Muscle of arm (tissue), 14 donors: ENCODE data around the gene GET3. TPM values are rescaled to one million over a fixed set of nuclear protein-coding genes. Genes with fewer than 3 reads are reported as not detected.
"Not testable (repeated sequence)": the region's sequence is repeated elsewhere in the genome, so short reads cannot be mapped to it uniquely, and the experiment has no call there.

Experiments used
- DNase-seq: peaks from one replicate; pipeline ENCODE4 v3.0.0-alpha.2; 2013
- long read RNA-seq, 11 donors: transcript quantifications; one replicate each; lab custom pipeline, GENCODE V29; 2026
- polyA plus RNA-seq, 12 donors: library from polyadenylated mRNA; unstranded; fragments of 120-200 nt; gene quantifications; one replicate each; pipeline ENCODE4 v1.2.1, GENCODE V29; 2013; ENCODE audit not compliant: insufficient read length in 12 of 12

The GET3 gene
- polyA plus RNA-seq: 10 to 100 TPM in 11 of 12 donors, not detected in 1; 36.1 to 51.0 (median 40.6) TPM
- long read RNA-seq, donor 1, transcript ASNA1-201 (7 exons, 1,280 nt): major isoform, 18 of 19 reads
- long read RNA-seq, donor 1, partial matches to known transcripts: 0 of 19 reads
- long read RNA-seq, donor 1, other reads (novel, unspliced or antisense): 0 of 19 reads
- long read RNA-seq, donor 2, transcript ASNA1-201 (7 exons, 1,280 nt): major isoform, 21 of 35 reads
- long read RNA-seq, donor 2, partial matches to known transcripts: 10 of 35 reads
- long read RNA-seq, donor 2, other reads (novel, unspliced or antisense): 0 of 35 reads
- long read RNA-seq, donor 3, transcript ASNA1-201 (7 exons, 1,280 nt): major isoform, 8 of 8 reads
- long read RNA-seq, donor 3, partial matches to known transcripts: 0 of 8 reads
- long read RNA-seq, donor 3, other reads (novel, unspliced or antisense): 0 of 8 reads
- long read RNA-seq, donor 4, transcript ASNA1-201 (7 exons, 1,280 nt): major isoform, 5 of 10 reads
- long read RNA-seq, donor 4, partial matches to known transcripts: 5 of 10 reads
- long read RNA-seq, donor 4, other reads (novel, unspliced or antisense): 0 of 10 reads
- long read RNA-seq, donor 5, transcript ASNA1-201 (7 exons, 1,280 nt): major isoform, 22 of 64 reads
- long read RNA-seq, donor 5, partial matches to known transcripts: 36 of 64 reads
- long read RNA-seq, donor 5, other reads (novel, unspliced or antisense): 5 of 64 reads
- long read RNA-seq, donor 6, transcript ASNA1-201 (7 exons, 1,280 nt): major isoform, 9 of 10 reads
- long read RNA-seq, donor 6, partial matches to known transcripts: 0 of 10 reads
- long read RNA-seq, donor 6, other reads (novel, unspliced or antisense): 0 of 10 reads
- long read RNA-seq, donor 7, transcript ASNA1-201 (7 exons, 1,280 nt): major isoform, 8 of 15 reads
- long read RNA-seq, donor 7, partial matches to known transcripts: 6 of 15 reads
- long read RNA-seq, donor 7, other reads (novel, unspliced or antisense): 0 of 15 reads
- long read RNA-seq, donor 8, transcript ASNA1-201 (7 exons, 1,280 nt): major isoform, 16 of 31 reads
- long read RNA-seq, donor 8, partial matches to known transcripts: 14 of 31 reads
- long read RNA-seq, donor 8, other reads (novel, unspliced or antisense): 0 of 31 reads
- long read RNA-seq, donor 9, transcript ASNA1-201 (7 exons, 1,280 nt): major isoform, 11 of 22 reads
- long read RNA-seq, donor 9, partial matches to known transcripts: 10 of 22 reads
- long read RNA-seq, donor 9, other reads (novel, unspliced or antisense): 0 of 22 reads
- long read RNA-seq, donor 10, transcript ASNA1-201 (7 exons, 1,280 nt): major isoform, 19 of 33 reads
- long read RNA-seq, donor 10, partial matches to known transcripts: 14 of 33 reads
- long read RNA-seq, donor 10, other reads (novel, unspliced or antisense): 0 of 33 reads
- long read RNA-seq, donor 11, transcript ASNA1-201 (7 exons, 1,280 nt): major isoform, 19 of 25 reads
- long read RNA-seq, donor 11, partial matches to known transcripts: 5 of 25 reads
- long read RNA-seq, donor 11, other reads (novel, unspliced or antisense): 0 of 25 reads

GRCh38 chr19:12736995-12737834 is at the start of gene GET3:
Gene GET3 (plus strand): TSS chr19:12737497. CDS start chr19:12737506, 9 bp downstream.
- peak; percentile 95 for DNase-seq

- DNase-seq: no peak
Observed at GRCh38 chr19:12689012-12689411, 48.3 kb upstream of the GET3 start.

GRCh38 chr19:12689581-12690216 is 47.6 kb upstream of the GET3 start:
- no peak for DNase-seq

GRCh38 chr19:12692960-12693359 is 44.3 kb upstream of the GET3 start:
- no peak for DNase-seq

- no peak for DNase-seq
Observed at GRCh38 chr19:12694641-12695040, 42.7 kb upstream of the GET3 start.

GRCh38 chr19:12695096-12695495 is 42.2 kb upstream of the GET3 start:
- DNase-seq: no peak

GRCh38 chr19:12695514-12695913 is 41.8 kb upstream of the GET3 start:
- DNase-seq: no peak

GRCh38 chr19:12695997-12696365 is 41.3 kb upstream of the GET3 start:
- DNase-seq: no peak

GRCh38 chr19:12696366-12697335 is 40.6 kb upstream of the GET3 start, which contains the start of gene FBXW9:
Gene FBXW9 (minus strand): TSS chr19:12696631. CDS start chr19:12696581, 50 bp downstream.
- DNase-seq: peak; percentile 98

- not testable (repeated sequence) for DNase-seq
Observed at GRCh38 chr19:12697425-12697824, 39.9 kb upstream of the GET3 start.

- no peak for DNase-seq
Observed at GRCh38 chr19:12698138-12698537, 39.2 kb upstream of the GET3 start.

- DNase-seq: no peak
Observed at GRCh38 chr19:12701596-12702282, 35.6 kb upstream of the GET3 start.

- DNase-seq: peak; percentile 41
Observed at GRCh38 chr19:12703046-12703445, 34.3 kb upstream of the GET3 start.

- no peak for DNase-seq
Observed at GRCh38 chr19:12705169-12705568, 32.1 kb upstream of the GET3 start.

- no peak for DNase-seq
Observed at GRCh38 chr19:12705654-12706331, 31.5 kb upstream of the GET3 start.

- no peak for DNase-seq
Observed at GRCh38 chr19:12706332-12706718, 31.0 kb upstream of the GET3 start.

GRCh38 chr19:12708641-12709040 is 28.7 kb upstream of the GET3 start:
- DNase-seq: no peak
